Measurements from ENCODE around the gene SEC14L5. TPM values are rescaled to one million over a fixed set of nuclear protein-coding genes. Genes with fewer than 3 reads are reported as not detected.

The SEC14L5 gene
- total RNA-seq, 1 experiment from 2014 or later: 0.27 TPM

- intact Hi-C loops (cut with micrococcal nuclease): no loop called here
- no peaks in the 10 kb centered on the region for H3K9me2 ChIP-seq (ENCODE audit: insufficient read depth)
- BruUV-seq (replicated peaks): no TSS peak
- H3K27ac ChIP-seq (ENCODE audit: low read depth, low read length): peak within 1 kb of the TSS; percentile 80
- peaks cover 32 to 63% of the 10 kb centered on the region in 2 experiments for H3K4me1 ChIP-seq (ENCODE audit: control insufficient read depth in 1 of 2, insufficient read depth in 2 of 2, low read length in 2 of 2)
- no peaks in the 10 kb centered on the region for H3K9me3 ChIP-seq (ENCODE audit: control insufficient read depth in 1 of 2, insufficient read depth in 1 of 2, low read depth in 1 of 2, low read length in 2 of 2)
- peak within 1 kb of the TSS; percentile 98 for H3K4me2 ChIP-seq (ENCODE audit: low read length)
- H3K9ac ChIP-seq (ENCODE audit: low read length): peak within 1 kb of the TSS; percentile 77
- H3K27me3 ChIP-seq (ENCODE audit: insufficient read depth, low read length): no peaks in the 10 kb centered on the region
- no peaks in the 10 kb centered on the region for H3K36me3 ChIP-seq (ENCODE audit: control insufficient read depth in 1 of 2, insufficient read depth in 2 of 2, low read length in 2 of 2)
- peak within 1 kb of the TSS; percentile 94 for H3K4me3 ChIP-seq (replicated peaks in 1 of 2; ENCODE audit: low read depth in 1 of 2, low read length in 2 of 2)
- H3K79me2 ChIP-seq (ENCODE audit: insufficient read depth, low read length): no peaks in the 10 kb centered on the region; the same call in 1 of the 2 replicates
- peak within 1 kb of the TSS; percentile 84 for H2AFZ ChIP-seq (ENCODE audit: low read depth, low read length, poor library complexity, severe bottlenecking)
- DNase-seq (ENCODE audit: low read depth, low spot score) (peak; percentile 76), ATAC-seq (peak; percentile 83)
- H4K20me1 ChIP-seq (ENCODE audit: insufficient read depth): no peaks in the 10 kb centered on the region
- POLR2A ChIA-PET: interaction anchor here (1.0 kb wide), 1 partner anchor 9 kb away, joined by 3 read pairs; no protein-coding TSS in a partner anchor
- RAD21 ChIA-PET (ENCODE audit: low non-redundant PET in 1 of 2, low total read pairs in 2 of 2, uncharacterized antibody in 2 of 2, unreplicated experiment in 2 of 2): no interaction called here
- peak; percentile 6 for TF ChIP-seq ZBTB33 (IDR thresholded peaks at IDR 0.05; ENCODE audit: extremely low read depth, insufficient replicate concordance, low read length)
- no peak for TF ChIP-seq MAX (IDR thresholded peaks at IDR 0.05)
- TF ChIP-seq TCF7L2 (IDR thresholded peaks at IDR 0.05; ENCODE audit: borderline replicate concordance, extremely low read depth, insufficient read depth, insufficient read length): no peak
- peak; percentile 45 for TF ChIP-seq POLR2A (IDR thresholded peaks at IDR 0.05; ENCODE audit: borderline replicate concordance, extremely low read depth, insufficient read depth, insufficient read length)
- peak; percentile 59; the same call in 1 of the 2 replicates for TF ChIP-seq ZFX (IDR thresholded peaks at IDR 0.05)
- TF ChIP-seq POLR2AphosphoS5 (IDR thresholded peaks at IDR 0.05; ENCODE audit: low read depth, low read length): peak; percentile 76
- CTCF ChIA-PET: interaction anchor here (0.9 to 1.5 kb wide), 3 partner anchors 8 to 21 kb away, joined by 3 to 4 read pairs (median 3); partner anchors contain the start of gene SEC14L5
Measured at GRCh38 chr16:4936991-4937781, 20.9 kb upstream of the SEC14L5 start, which contains the start of gene PPL. TSS of gene PPL (minus strand) at chr16:4937148. CDS start at chr16:4937045, 103 bp downstream.
